PC-3 (cell line): ENCODE measurements around the gene PPP6C. TPM values are rescaled to one million over a fixed set of nuclear protein-coding genes. Genes with fewer than 3 reads are reported as not detected.
A peak's percentile ranks its signal among the peaks of the same experiment; 100 is the strongest.

Experiments
- ATAC-seq: fragments of 200-7000 bp; cut with Tn5 transposase; 2 replicates; pipeline ENCODE4 v1.9.1; 2020; ENCODE audit warnings: mild to moderate bottlenecking, moderate library complexity
- BruUV-seq: library from RNA; stranded (reverse); fragments of 400-500 nt; replicated peaks from 2 replicates; lab custom pipeline; 2021; lab: Mats Ljungman, UMichigan
- CTCF ChIA-PET: fragments of 300-600 bp; sonication (Branson Sonifier 250); formaldehyde crosslinking; loops from one replicate; lab custom pipeline; 2022; ENCODE audit warnings: antibody characterized with exemption; lab: Charles Lee
- POLR2A ChIA-PET: fragments of 300-600 bp; sonication (Branson Sonifier 250); formaldehyde crosslinking; loops from one replicate; lab custom pipeline; 2022; ENCODE audit warnings: antibody characterized with exemption; ENCODE audit not compliant: unreplicated experiment; lab: Charles Lee
- DNase-seq: peaks from one replicate; pipeline ENCODE4 v3.0.0-alpha.2; 2015
- H2AFZ ChIP-seq: fragments of 300-600 bp; sonication (generic); 2 replicates; pipeline ENCODE4 v1.6.0; 2016; ENCODE audit warnings: antibody characterized with exemption, low read length
- H3F3A ChIP-seq: fragments of 300-600 bp; sonication (generic); one replicate; pipeline ENCODE4 v1.6.0; 2017; ENCODE audit warnings: antibody characterized with exemption, low read length, control low read depth, mild to moderate bottlenecking; ENCODE audit not compliant: unreplicated experiment
- H3K27ac ChIP-seq: fragments of 300-600 bp; sonication (generic); 2 replicates; pipeline ENCODE4 v1.5.1; 2016; ENCODE audit warnings: mild to moderate bottlenecking, low read length
- H3K27me3 ChIP-seq: fragments of 300-600 bp; sonication (generic); 2 replicates; pipeline ENCODE4 v1.6.1; 2016; ENCODE audit warnings: low read length, mixed read lengths
- H3K36me3 ChIP-seq: fragments of 300-600 bp; sonication (generic); 2 replicates; pipeline ENCODE4 v1.6.1; 2016; ENCODE audit warnings: low read depth, mixed run types, low read length, mixed read lengths
- H3K4me1 ChIP-seq: fragments of 300-600 bp; sonication (generic); 2 replicates; pipeline ENCODE4 v1.5.1; 2016; ENCODE audit warnings: low read length; ENCODE audit not compliant: insufficient read depth
- H3K4me2 ChIP-seq: fragments of 300-600 bp; sonication (generic); 2 replicates; pipeline ENCODE4 v1.6.0; 2016; ENCODE audit warnings: low read length
- H3K4me3 ChIP-seq: fragments of 300-600 bp; sonication (generic); 2 replicates; pipeline ENCODE4 v1.5.1; 2016; ENCODE audit warnings: mild to moderate bottlenecking, low read length, mixed read lengths
- H3K79me2 ChIP-seq: fragments of 300-600 bp; sonication (generic); 2 replicates; pipeline ENCODE4 v1.6.1; 2017; ENCODE audit warnings: low read length, mixed read lengths
- H3K9ac ChIP-seq: fragments of 300-600 bp; sonication (generic); 2 replicates; pipeline ENCODE4 v1.6.0; 2016; ENCODE audit warnings: mild to moderate bottlenecking, low read length
- H3K9me2 ChIP-seq: fragments of 300-600 bp; sonication (generic); replicated peaks from 2 replicates; pipeline ENCODE4 v1.6.1; 2016; ENCODE audit warnings: mixed run types, low read length, mixed read lengths
- H3K9me3 ChIP-seq: fragments of 300-600 bp; sonication (generic); 2 replicates; pipeline ENCODE4 v1.6.1; 2016; ENCODE audit warnings: low read length, mixed read lengths
- H4K20me1 ChIP-seq: fragments of 300-600 bp; sonication (generic); 2 replicates; pipeline ENCODE4 v1.6.1; 2016; ENCODE audit warnings: low read length, mixed read lengths
- EZH2 ChIP-seq: fragments of 300-600 bp; sonication (generic); IDR thresholded peaks from one replicate; pipeline ENCODE4 v1.6.1; 2017; ENCODE audit warnings: antibody characterized with exemption, mild to moderate bottlenecking, low read length; ENCODE audit not compliant: unreplicated experiment
- EZH2phosphoT487 ChIP-seq: fragments of 300-600 bp; sonication (generic); IDR thresholded peaks from 2 replicates; pipeline ENCODE4 v1.6.1; 2018; ENCODE audit warnings: mild to moderate bottlenecking, antibody characterized with exemption, low read length, borderline replicate concordance
- intact Hi-C: fragments of 100-400 bp; cut with micrococcal nuclease; formaldehyde crosslinking; loops from 2 replicates; pipeline ENCODE4 v1.9.0; 2023
- total RNA-seq: library from RNA; depleted of rRNA; stranded (reverse); fragments of >200 nt; gene quantifications from 2 replicates; pipeline ENCODE4 v1.2.3, GENCODE V29; 2014
- TF ChIP-seq, protein P1 (sequence below): fragments of 300-600 bp; sonication (generic); conservative IDR thresholded peaks from 2 replicates; pipeline ENCODE4 v1.5.1; 2017; ENCODE audit warnings: antibody characterized with exemption, low read depth, mild to moderate bottlenecking, low read length

Gene PPP6C
- total RNA-seq, 1 experiment from 2014 or later = 16.4 TPM

DNA sequence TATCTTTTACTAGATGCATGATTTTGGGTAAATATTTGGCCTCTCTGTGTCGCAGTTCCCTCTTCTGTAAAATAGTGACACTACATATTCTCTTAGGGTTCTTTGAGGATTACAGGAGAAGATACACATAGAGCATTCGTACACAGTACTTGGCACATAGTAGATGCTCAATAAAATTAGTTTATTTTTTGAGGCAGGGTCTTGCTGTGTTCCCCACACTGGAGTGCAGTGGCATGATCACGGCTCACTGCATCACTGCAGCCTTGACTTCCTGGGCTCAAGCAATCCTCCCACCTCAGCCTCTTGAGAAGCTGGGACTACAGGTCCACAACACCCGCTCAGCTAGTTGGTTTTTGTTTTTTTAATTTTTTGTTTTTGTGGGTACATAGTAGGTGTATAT lies 47.9 kb downstream of the PPP6C start:
- ATAC-seq (no peak), DNase-seq (no peak)
- H3K4me1 ChIP-seq = no peaks in the 10 kb centered on the region; the same call in 1 of the 2 replicates
- no peak overlapping the region for H3K9ac ChIP-seq
- H3K4me3 ChIP-seq = no peak overlapping the region
- no peak overlapping the region for H3K27ac ChIP-seq
- ChIA-PET POLR2A (no interaction called here), CTCF (interaction anchor here (0.6 to 0.7 kb wide), 2 partner anchors 148 to 505 kb away, joined by 4 to 9 read pairs; no protein-coding TSS in a partner anchor)
- H3K9me2 ChIP-seq = no peaks in the 10 kb centered on the region
- H3F3A ChIP-seq = no peaks in the 10 kb centered on the region
- TSS peak; percentile 30 for BruUV-seq
- intact Hi-C loops = loop anchor here (2.0 to 5.0 kb wide), 2 partner anchors 34 to 201 kb away; partner anchors contain the start of gene GOLGA1
- TF ChIP-seq EZH2 = no peak
- TF ChIP-seq, protein P1, sequence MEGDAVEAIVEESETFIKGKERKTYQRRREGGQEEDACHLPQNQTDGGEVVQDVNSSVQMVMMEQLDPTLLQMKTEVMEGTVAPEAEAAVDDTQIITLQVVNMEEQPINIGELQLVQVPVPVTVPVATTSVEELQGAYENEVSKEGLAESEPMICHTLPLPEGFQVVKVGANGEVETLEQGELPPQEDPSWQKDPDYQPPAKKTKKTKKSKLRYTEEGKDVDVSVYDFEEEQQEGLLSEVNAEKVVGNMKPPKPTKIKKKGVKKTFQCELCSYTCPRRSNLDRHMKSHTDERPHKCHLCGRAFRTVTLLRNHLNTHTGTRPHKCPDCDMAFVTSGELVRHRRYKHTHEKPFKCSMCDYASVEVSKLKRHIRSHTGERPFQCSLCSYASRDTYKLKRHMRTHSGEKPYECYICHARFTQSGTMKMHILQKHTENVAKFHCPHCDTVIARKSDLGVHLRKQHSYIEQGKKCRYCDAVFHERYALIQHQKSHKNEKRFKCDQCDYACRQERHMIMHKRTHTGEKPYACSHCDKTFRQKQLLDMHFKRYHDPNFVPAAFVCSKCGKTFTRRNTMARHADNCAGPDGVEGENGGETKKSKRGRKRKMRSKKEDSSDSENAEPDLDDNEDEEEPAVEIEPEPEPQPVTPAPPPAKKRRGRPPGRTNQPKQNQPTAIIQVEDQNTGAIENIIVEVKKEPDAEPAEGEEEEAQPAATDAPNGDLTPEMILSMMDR = no peak
- no peaks in the 10 kb centered on the region; the same call in 1 of the 2 replicates for H3K36me3 ChIP-seq
- no peaks in the 10 kb centered on the region for H3K9me3 ChIP-seq
- no peak overlapping the region for H3K4me2 ChIP-seq
- no peak overlapping the region for H2AFZ ChIP-seq
- H4K20me1 ChIP-seq = no peaks in the 10 kb centered on the region
- H3K79me2 ChIP-seq = peaks cover 11% of the 10 kb centered on the region; the same call in 1 of the 2 replicates
- H3K27me3 ChIP-seq = no peaks in the 10 kb centered on the region

GRCh38 chr9:125141251-125141650 lies 48.4 kb downstream of the PPP6C start:
- Histone ChIP-seq H3K4me1 (no peaks in the 10 kb centered on the region; the same call in 1 of the 2 replicates), H3K36me3 (no peaks in the 10 kb centered on the region; the same call in 1 of the 2 replicates), H3K27ac (no peak overlapping the region), H4K20me1 (no peaks in the 10 kb centered on the region), H2AFZ (no peak overlapping the region), H3F3A (no peaks in the 10 kb centered on the region), H3K9ac (no peak overlapping the region), H3K9me2 (no peaks in the 10 kb centered on the region), H3K79me2 (peaks cover 11% of the 10 kb centered on the region; the same call in 1 of the 2 replicates), H3K4me3 (no peak overlapping the region), H3K4me2 (no peak overlapping the region), H3K27me3 (no peaks in the 10 kb centered on the region), H3K9me3 (no peaks in the 10 kb centered on the region)
- no peak for ATAC-seq
- TF ChIP-seq EZH2 (no peak), EZH2phosphoT487 (no peak)
- TF ChIP-seq, protein P1 = no peak
- intact Hi-C loops = loop anchor here (5.0 kb wide), 1 partner anchor 34 kb away; no protein-coding TSS in a partner anchor
- no TSS peak for BruUV-seq
- ChIA-PET POLR2A (no interaction called here), CTCF (no interaction called here)
- no peak for DNase-seq

GRCh38 chr9:125140576-125140975 lies 49.0 kb downstream of the PPP6C start:
- Histone ChIP-seq H3K27me3 (no peaks in the 10 kb centered on the region), H3K27ac (no peak overlapping the region), H3K79me2 (peaks cover 11% of the 10 kb centered on the region; the same call in 1 of the 2 replicates), H3F3A (no peaks in the 10 kb centered on the region), H3K4me2 (no peak overlapping the region), H2AFZ (no peak overlapping the region), H4K20me1 (no peaks in the 10 kb centered on the region), H3K9ac (no peak overlapping the region), H3K9me2 (no peaks in the 10 kb centered on the region), H3K4me3 (no peak overlapping the region), H3K9me3 (no peaks in the 10 kb centered on the region), H3K4me1 (no peaks in the 10 kb centered on the region; the same call in 1 of the 2 replicates), H3K36me3 (no peaks in the 10 kb centered on the region; the same call in 1 of the 2 replicates)
- DNase-seq (no peak), ATAC-seq (no peak)
- BruUV-seq = no TSS peak
- ChIA-PET POLR2A (no interaction called here), CTCF (no interaction called here)
- TF ChIP-seq EZH2 (no peak), EZH2phosphoT487 (no peak)
- TF ChIP-seq, protein P1 = no peak
- intact Hi-C loops = loop anchor here (5.0 kb wide), 1 partner anchor 33 kb away; no protein-coding TSS in a partner anchor
